Measurements from ENCODE around the gene FBXO17.
"Not testable (repeated sequence)": the region's sequence is repeated elsewhere in the genome, so short reads cannot be mapped to it uniquely, and the experiment has no call there.

DNA sequence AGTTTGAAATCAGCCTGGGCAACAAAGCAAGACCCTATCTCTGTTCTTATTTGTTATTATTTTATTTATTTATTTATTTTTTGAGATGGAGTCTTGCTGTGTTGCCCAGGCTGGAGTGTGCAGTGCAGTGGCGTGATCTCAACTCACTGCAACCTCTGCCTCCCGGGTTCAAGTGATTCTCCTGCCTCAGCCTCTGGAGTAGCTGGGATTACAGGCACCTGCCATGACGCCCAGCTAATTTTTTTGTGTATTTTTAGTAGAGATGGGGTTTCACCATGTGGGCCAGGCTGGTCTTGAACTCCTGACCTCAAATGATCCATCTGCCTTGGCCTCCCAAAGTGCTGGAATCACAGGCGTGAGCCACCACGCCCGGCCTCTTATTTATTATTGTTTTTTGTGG lies 12.2 kb upstream of the FBXO17 start:
- TF ChIP-seq, protein P1, sequence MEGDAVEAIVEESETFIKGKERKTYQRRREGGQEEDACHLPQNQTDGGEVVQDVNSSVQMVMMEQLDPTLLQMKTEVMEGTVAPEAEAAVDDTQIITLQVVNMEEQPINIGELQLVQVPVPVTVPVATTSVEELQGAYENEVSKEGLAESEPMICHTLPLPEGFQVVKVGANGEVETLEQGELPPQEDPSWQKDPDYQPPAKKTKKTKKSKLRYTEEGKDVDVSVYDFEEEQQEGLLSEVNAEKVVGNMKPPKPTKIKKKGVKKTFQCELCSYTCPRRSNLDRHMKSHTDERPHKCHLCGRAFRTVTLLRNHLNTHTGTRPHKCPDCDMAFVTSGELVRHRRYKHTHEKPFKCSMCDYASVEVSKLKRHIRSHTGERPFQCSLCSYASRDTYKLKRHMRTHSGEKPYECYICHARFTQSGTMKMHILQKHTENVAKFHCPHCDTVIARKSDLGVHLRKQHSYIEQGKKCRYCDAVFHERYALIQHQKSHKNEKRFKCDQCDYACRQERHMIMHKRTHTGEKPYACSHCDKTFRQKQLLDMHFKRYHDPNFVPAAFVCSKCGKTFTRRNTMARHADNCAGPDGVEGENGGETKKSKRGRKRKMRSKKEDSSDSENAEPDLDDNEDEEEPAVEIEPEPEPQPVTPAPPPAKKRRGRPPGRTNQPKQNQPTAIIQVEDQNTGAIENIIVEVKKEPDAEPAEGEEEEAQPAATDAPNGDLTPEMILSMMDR (IDR thresholded peaks at IDR 0.05; ENCODE audit: low read depth, low read length, poor library complexity, severe bottlenecking) = not testable (repeated sequence)
- not testable (repeated sequence) for TF ChIP-seq EZH2phosphoT487 (IDR thresholded peaks at IDR 0.05; ENCODE audit: borderline replicate concordance, low read length)
